ENCODE results near the gene SLC4A2.

DNA sequence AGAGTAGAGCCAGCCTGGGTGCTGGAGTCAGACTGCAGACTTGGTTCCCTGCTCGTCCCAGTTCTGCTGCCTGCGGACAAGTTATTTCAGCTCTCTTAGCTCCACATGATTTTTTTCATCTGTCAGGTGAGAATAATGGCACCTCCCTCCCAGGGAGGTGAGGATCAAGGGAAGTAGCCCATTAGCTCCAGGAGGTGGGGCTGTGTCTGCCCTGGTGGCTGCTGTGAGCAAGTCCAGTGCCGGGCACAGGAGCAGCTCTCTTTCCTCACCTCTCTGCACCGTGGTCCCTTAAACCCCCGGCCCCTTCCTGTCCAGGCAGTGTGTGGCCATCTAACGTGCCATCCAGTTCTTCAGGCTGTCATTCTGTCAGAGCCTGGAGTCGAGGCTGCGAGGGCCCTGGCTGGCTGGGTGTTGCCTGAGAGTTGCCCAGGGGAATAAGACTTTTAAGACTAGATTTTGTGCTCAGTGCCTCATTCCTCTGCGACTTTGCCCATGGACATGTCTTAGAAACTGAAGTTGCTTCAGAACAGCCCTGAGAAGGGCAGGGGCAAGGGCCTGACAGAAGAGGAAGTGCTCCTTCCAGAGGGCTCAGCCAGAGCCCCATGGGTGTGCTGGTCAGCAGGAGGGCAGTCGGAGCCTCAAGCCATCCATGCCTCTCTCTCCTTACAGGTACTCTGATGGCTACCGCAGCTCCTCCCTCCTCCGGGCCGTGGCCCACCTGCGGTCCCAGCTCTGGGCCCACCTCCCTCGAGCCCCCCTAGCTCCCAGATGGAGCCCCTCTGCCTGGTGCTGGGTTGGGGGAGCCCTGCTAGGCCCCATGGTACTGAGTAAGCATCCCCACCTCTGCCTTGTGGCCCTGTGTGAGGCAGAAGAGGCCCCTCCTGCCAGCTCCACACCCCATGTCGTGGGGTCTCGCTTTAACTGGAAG is 26.2 kb upstream of the SLC4A2 start:
- TF ChIP-seq SUZ12 (IDR thresholded peaks at IDR 0.05; ENCODE audit: extremely low read depth, insufficient read depth, insufficient read length): no peak
- TF ChIP-seq ZNF274 (IDR thresholded peaks at IDR 0.05; ENCODE audit: low read depth, low read length): no peak

Data from NT2/D1 (cell line).